CD4-positive, alpha-beta T cell treated with Interleukin-6 for 4 hours (primary cell): Measurements from ENCODE around the gene ABCA2.

Experiments
- DNase-seq: peaks from one replicate; pipeline ENCODE4 v3.0.0-alpha.2; 2020; ENCODE audit warnings: mixed read lengths

ABCA2 gene

DNA sequence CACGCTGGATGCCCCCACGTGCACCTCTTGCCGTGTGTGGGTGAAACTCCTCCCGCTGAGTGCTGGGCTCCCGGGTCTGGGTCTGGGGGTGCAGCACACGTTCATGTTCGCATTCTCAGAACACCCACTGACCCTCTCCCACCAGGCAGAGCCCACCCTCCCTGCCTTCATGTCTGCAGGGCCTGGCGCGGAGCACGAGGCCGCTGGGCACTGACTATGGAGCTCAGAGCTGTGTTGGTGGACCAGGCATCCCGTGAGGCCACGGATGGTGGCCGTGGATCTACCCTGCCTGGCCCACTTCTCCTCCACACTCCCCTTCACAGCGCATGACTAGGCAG, 67.1 kb downstream of the ABCA2 start:
- no peak for DNase-seq

DNA sequence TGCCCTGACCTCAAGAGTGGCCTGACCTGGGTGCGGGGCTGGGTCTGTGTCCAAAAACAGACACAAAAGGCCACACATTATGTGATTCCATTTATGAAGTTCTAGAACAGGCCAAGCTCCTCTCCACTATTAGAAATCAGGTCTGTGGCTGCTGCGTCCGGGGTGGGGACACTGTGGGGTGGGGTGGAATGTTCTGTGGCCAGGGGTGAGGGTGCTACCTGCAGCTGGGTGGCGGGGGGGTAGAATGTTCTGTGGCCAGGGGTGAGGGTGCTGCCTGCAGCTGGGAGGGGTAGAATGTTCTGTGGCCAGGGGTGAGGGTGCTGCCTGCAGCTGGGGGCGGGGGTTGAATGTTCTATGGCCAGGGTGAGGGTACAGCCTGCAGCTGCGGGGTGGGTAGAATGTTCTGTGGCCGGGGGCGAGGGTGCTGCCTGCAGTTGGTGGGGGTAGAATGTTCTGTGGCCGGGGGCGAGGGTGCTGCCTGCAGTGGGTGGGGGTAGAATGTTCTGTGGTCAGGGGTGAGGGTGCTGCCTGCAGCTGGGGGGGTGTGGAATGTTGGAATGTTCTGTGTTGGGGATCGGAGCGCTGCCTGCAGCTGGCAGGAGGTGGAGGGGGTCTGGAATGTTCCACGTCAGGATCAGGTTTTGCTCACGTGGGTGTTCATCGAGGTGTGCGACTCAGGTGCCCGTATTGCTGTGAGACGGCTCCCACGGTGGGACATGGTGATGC, 67.7 kb downstream of the ABCA2 start:
- peak; percentile 35 for DNase-seq

DNA sequence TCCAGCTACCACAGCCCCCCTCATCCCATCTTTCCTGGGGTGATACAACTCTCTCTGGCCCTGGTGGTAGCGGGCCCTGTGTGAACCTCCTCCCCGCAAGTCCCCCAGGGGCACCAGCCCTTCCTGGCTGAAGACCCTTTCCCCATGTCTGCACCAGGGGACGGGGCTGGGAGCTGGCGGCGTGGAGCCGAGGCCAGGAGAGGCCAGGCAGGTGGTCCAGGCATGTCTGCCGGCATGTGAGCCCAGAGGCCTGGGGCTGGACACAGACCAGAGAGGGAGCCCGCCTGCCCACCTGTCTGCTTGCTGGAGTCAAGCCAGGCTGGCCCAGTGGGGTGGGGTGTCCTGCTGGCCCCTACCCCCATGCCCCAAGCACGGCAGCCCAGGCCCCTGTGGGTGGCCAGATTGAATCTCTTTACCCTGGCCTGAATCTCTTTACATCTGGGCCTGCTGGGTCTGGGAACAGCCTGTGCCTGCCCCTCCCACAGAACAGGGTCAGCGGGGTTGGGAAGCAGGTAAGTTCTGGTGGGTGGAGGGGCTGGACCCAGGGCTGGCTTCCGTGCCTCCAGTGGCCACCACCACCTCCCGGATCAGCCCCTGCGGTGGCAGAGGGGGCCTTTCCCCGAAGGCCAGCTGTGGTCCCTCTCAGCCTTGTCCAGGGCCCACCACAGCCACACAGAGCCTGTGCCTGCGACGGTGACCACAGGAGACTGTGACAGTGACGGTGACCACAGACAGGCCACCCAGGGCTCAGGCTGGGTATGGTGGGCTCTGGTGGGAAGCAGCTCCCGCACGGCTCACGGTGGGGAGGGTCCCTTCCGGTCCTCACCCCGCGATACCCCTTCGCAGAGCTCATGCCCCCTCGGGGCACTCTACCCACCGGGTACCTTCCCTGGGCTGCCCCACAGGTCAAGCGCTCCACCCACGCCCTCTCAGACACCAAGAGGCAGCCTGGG, 68.9 kb downstream of the ABCA2 start:
- no peak for DNase-seq

DNA sequence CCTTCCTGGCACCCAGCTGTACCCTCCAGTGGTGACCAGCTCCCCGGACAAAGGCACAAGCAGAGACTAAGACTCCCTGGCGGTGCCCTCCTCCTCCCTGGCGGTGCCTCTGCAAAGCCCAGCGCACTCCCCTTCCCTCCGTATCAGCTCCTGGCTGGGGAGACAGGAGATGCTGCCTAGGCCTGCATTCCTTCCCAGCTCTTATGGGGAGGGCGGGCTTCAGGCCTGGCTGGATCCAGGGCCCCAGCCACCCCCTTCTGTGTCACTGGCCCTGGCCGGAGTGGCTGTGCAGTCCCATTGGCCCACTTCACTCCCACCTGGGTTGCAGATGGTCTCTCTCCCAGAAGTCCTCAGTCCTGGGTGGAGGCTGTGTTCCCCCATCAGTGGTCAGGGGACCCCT, 69.6 kb downstream of the ABCA2 start:
- no peak for DNase-seq

DNA sequence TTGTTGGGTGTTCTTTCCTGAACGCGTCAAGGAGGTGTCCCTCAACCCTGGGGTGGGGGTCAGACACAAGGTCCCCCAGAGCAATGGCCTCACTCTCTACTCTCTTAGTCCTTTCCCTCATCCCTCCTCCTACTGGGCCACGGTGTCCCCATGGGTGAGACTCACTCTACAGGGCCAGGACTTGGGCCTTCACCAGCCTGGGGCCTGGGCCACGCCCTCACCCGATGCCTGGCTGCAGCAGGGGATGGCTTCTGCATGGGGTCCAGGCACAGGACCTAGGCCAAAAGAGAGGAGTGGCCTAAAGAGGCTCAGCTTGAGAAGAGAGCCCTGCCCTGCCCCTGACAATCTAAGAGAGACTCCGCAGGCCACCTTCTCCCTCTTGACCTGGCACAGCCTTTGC, 70.1 kb downstream of the ABCA2 start:
- DNase-seq: no peak

DNA sequence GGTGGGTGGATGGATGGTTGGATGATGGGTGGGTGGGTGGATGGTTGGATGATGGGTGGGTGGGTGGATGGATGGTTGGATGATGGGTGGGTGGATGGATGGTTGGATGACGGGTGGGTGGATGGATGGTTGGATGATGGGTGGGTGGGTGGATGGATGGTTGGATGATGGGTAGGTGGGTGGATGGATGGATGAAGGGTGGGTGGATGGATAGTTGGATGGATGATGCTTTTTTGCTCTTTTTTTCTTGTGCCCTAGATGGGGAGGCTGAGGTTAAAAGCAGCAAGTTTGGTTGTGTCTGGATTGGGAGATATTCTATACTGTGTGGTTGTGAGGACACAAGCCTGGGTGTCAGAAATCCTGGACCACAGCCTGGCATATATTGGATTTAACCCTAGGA, 70.6 kb downstream of the ABCA2 start:
- DNase-seq: no peak
